HG03159 (cell line): ENCODE data around the gene CORO6.

Source experiments
- ATAC-seq: cut with Tn5 transposase; IDR thresholded peaks from one replicate; pipeline ENCODE4 v1.9.1; 2021; ENCODE audit warnings: mild to moderate bottlenecking, moderate library complexity; ENCODE audit not compliant: unreplicated experiment

CORO6 gene

GRCh38 chr17:29633886-29634285, 11.2 kb upstream of the CORO6 start:
- no peak for ATAC-seq

- no peak for ATAC-seq
Observed at GRCh38 chr17:29630630-29631193, 8.0 kb upstream of the CORO6 start.

GRCh38 chr17:29629839-29630238, 7.1 kb upstream of the CORO6 start:
- ATAC-seq, result no peak

- no peak for ATAC-seq
Observed at GRCh38 chr17:29628644-29629043, 5.9 kb upstream of the CORO6 start.

GRCh38 chr17:29627951-29628350, 5.2 kb upstream of the CORO6 start:
- no peak for ATAC-seq

GRCh38 chr17:29625037-29625750, 2.5 kb upstream of the CORO6 start:
- no peak for ATAC-seq

GRCh38 chr17:29624586-29624985, 1.9 kb upstream of the CORO6 start:
- no peak for ATAC-seq

GRCh38 chr17:29623283-29623647, 553 bp upstream of the CORO6 start:
- no peak for ATAC-seq

GRCh38 chr17:29621751-29622194, 939 bp downstream of the CORO6 start:
- ATAC-seq, result no peak

- no peak for ATAC-seq
Observed at GRCh38 chr17:29620779-29621500, 1.8 kb downstream of the CORO6 start.

GRCh38 chr17:29620271-29620670, 2.4 kb downstream of the CORO6 start:
- ATAC-seq, result no peak

GRCh38 chr17:29619251-29619650, 3.5 kb downstream of the CORO6 start:
- no peak for ATAC-seq

GRCh38 chr17:29618272-29619065, 4.2 kb downstream of the CORO6 start:
- ATAC-seq, result no peak

- ATAC-seq, result peak; percentile 13
Observed at GRCh38 chr17:29617481-29618271, 5.0 kb downstream of the CORO6 start.

GRCh38 chr17:29617125-29617480, 5.6 kb downstream of the CORO6 start:
- peak; percentile 48 for ATAC-seq

GRCh38 chr17:29616300-29617048, 6.2 kb downstream of the CORO6 start:
- ATAC-seq, result no peak

- ATAC-seq, result peak; percentile 45
Observed at GRCh38 chr17:29615492-29616299, 7.0 kb downstream of the CORO6 start.

GRCh38 chr17:29615048-29615385, 7.7 kb downstream of the CORO6 start:
- no peak for ATAC-seq

- ATAC-seq, result no peak
Observed at GRCh38 chr17:29614349-29615047, 8.2 kb downstream of the CORO6 start.
